K562 (cell line): ENCODE measurements around the gene CD46. TPM values are rescaled to one million over a fixed set of nuclear protein-coding genes. Genes with fewer than 3 reads are reported as not detected.
A peak's percentile ranks its signal among the peaks of the same experiment; 100 is the strongest.

ENCODE experiments used
- ADNP ChIP-seq: fragments of 200-800 bp; sonication (Bioruptor generic); IDR thresholded peaks from 2 replicates; pipeline ENCODE4 v1.6.1; 2016; ENCODE audit warnings: missing genetic modification characterization, missing compliant biosample characterization
- ARID2 ChIP-seq: fragments of 450-650 bp; IDR thresholded peaks from 2 replicates; pipeline ENCODE4 v1.6.1; 2017; ENCODE audit warnings: antibody characterized with exemption, mild to moderate bottlenecking
- ETV1 ChIP-seq: fragments of 450-650 bp; conservative IDR thresholded peaks from 2 replicates; pipeline ENCODE4 v1.6.1; 2016; ENCODE audit warnings: missing genetic modification characterization, control low read depth, low read depth, missing compliant biosample characterization
- HEY1 ChIP-seq: fragments of 250-450 bp; sonication (Bioruptor Pico); IDR thresholded peaks from 2 replicates; pipeline ENCODE4 v1.5.0; 2020; ENCODE audit warnings: mild to moderate bottlenecking, moderate library complexity, borderline replicate concordance
- KHSRP ChIP-seq: fragments of 450-650 bp; IDR thresholded peaks from 2 replicates; pipeline ENCODE4 v1.6.1; 2017
- PHB ChIP-seq: fragments of 250-450 bp; sonication (Bioruptor Pico); IDR thresholded peaks from 2 replicates; pipeline ENCODE4 v1.5.0; 2021
- RBM34 ChIP-seq: fragments of 200-400 bp; formaldehyde crosslinking; IDR thresholded peaks from 2 replicates; pipeline ENCODE4 v1.6.1; 2018; ENCODE audit warnings: low read length, borderline replicate concordance; ENCODE audit not compliant: insufficient read depth
- SRSF1 ChIP-seq: fragments of 200-400 bp; formaldehyde crosslinking; IDR thresholded peaks from 2 replicates; pipeline ENCODE4 v1.6.1; 2017; ENCODE audit warnings: mild to moderate bottlenecking, low read depth, low read length, moderate library complexity
- XRCC3 ChIP-seq: fragments of 450-650 bp; IDR thresholded peaks from 2 replicates; pipeline ENCODE4 v1.6.1; 2017; ENCODE audit warnings: mild to moderate bottlenecking, moderate library complexity
- ZFP36 ChIP-seq: fragments of 150-350 bp; IDR thresholded peaks from 2 replicates; pipeline ENCODE4 v1.6.1; 2018; ENCODE audit warnings: low read length, low read depth; ENCODE audit not compliant: partially characterized antibody
- ZNF140 ChIP-seq: fragments of 250-450 bp; sonication (Bioruptor Pico); IDR thresholded peaks from 2 replicates; pipeline ENCODE4 v1.8.0; 2021; ENCODE audit warnings: moderate library complexity, mild to moderate bottlenecking, inconsistent platforms
- ZNF699 ChIP-seq: fragments of 250-450 bp; sonication (Bioruptor Pico); IDR thresholded peaks from 2 replicates; pipeline ENCODE4 v1.8.0; 2021; ENCODE audit warnings: mild to moderate bottlenecking, moderate library complexity; ENCODE audit not compliant: insufficient replicate concordance
- ZNF79 ChIP-seq: fragments of 250-450 bp; sonication (Bioruptor Pico); IDR thresholded peaks from 2 replicates; pipeline ENCODE4 v1.4.0; 2020; ENCODE audit warnings: low read depth, mild to moderate bottlenecking, moderate library complexity
- polyA plus RNA-seq, 8 experiments: library from polyadenylated mRNA; depleted of rRNA in 4 of 8; stranded (reverse) in 5 of 8; unstranded in 3 of 8; fragments of >200 nt; fragmentation: Nextera tagmentation in 2 of 8; fragmentation: Illumina TruSeq in 1 of 8; extraction: Ambion mirVana in 2 of 8; extraction: Trizol in 1 of 8; gene quantifications; 2 replicates each; pipeline versions ENCODE4 v1.2.1 to v1.2.3, GENCODE V29; 2011 to 2014; ENCODE audit warnings: inconsistent platforms in 1 of 8, missing spikeins in 1 of 8
- total RNA-seq, 7 experiments: library from RNA; depleted of rRNA in 6 of 7; stranded (reverse); fragments of >200 nt in 6 of 7; fragmentation: Illumina TruSeq in 2 of 7; extraction: Trizol in 2 of 7; gene quantifications; 2 replicates each; pipeline versions ENCODE4 v1.2.1 to v1.2.3, GENCODE V29; 2011 to 2021; ENCODE audit warnings: low replicate concordance in 1 of 7
- TF ChIP-seq, protein P1 (sequence below): sonication (generic); formaldehyde crosslinking; IDR thresholded peaks from 2 replicates; pipeline ENCODE4 v1.8.1; 2023; ENCODE audit warnings: missing genetic modification reagents, mild to moderate bottlenecking, borderline replicate concordance
- TF ChIP-seq, protein P2 (sequence below): IDR thresholded peaks from 2 replicates; pipeline ENCODE4 v1.6.1; 2014; ENCODE audit warnings: antibody characterized with exemption
- TF ChIP-seq, protein P3 (sequence below): sonication (generic); formaldehyde crosslinking; IDR thresholded peaks from 2 replicates; pipeline ENCODE4 v1.8.0; 2022; ENCODE audit warnings: mild to moderate bottlenecking, missing genetic modification reagents, borderline replicate concordance
- TF ChIP-seq, protein P4 (sequence below): fragments of 450-650 bp; conservative IDR thresholded peaks from 2 replicates; pipeline ENCODE4 v1.6.1; 2016; ENCODE audit warnings: missing genetic modification characterization, low read depth, mild to moderate bottlenecking, control low read depth, missing compliant biosample characterization

Gene CD46
- total and polyA plus RNA-seq, 9 of the 15 experiments (the other 6 are each of a cell fraction or from before 2014, with no cell fraction given) = 87.9 to 374 (median 156) TPM

DNA sequence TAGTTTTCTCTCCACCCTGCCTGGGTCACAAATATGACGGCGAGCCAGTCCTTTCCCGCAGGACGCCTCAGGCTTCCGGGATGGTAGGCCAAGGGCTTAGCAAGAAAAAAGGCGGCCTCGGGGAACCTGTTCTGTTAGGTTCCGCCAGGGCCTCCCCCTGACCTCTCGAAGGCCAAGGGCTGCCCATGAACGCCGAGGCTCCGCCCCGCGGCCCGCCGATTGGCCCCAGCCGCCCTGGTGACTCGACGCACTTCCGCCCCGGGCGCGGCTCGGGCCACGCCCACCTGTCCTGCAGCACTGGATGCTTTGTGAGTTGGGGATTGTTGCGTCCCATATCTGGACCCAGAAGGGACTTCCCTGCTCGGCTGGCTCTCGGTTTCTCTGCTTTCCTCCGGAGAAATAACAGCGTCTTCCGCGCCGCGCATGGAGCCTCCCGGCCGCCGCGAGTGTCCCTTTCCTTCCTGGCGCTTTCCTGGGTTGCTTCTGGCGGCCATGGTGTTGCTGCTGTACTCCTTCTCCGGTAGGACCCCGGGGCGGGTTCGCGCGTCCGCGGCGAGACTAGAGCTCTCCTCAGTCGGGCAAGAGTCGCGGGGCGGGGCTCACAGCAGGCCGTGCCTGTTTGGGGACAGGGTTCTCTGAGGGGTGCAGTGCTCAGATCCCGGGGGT lies at the start of gene CD46 (continued):
- TF ChIP-seq, protein P1, sequence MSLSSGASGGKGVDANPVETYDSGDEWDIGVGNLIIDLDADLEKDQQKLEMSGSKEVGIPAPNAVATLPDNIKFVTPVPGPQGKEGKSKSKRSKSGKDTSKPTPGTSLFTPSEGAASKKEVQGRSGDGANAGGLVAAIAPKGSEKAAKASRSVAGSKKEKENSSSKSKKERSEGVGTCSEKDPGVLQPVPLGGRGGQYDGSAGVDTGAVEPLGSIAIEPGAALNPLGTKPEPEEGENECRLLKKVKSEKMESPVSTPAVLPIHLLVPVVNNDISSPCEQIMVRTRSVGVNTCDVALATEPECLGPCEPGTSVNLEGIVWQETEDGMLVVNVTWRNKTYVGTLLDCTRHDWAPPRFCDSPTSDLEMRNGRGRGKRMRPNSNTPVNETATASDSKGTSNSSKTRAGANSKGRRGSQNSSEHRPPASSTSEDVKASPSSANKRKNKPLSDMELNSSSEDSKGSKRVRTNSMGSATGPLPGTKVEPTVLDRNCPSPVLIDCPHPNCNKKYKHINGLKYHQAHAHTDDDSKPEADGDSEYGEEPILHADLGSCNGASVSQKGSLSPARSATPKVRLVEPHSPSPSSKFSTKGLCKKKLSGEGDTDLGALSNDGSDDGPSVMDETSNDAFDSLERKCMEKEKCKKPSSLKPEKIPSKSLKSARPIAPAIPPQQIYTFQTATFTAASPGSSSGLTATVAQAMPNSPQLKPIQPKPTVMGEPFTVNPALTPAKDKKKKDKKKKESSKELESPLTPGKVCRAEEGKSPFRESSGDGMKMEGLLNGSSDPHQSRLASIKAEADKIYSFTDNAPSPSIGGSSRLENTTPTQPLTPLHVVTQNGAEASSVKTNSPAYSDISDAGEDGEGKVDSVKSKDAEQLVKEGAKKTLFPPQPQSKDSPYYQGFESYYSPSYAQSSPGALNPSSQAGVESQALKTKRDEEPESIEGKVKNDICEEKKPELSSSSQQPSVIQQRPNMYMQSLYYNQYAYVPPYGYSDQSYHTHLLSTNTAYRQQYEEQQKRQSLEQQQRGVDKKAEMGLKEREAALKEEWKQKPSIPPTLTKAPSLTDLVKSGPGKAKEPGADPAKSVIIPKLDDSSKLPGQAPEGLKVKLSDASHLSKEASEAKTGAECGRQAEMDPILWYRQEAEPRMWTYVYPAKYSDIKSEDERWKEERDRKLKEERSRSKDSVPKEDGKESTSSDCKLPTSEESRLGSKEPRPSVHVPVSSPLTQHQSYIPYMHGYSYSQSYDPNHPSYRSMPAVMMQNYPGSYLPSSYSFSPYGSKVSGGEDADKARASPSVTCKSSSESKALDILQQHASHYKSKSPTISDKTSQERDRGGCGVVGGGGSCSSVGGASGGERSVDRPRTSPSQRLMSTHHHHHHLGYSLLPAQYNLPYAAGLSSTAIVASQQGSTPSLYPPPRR = no peak; the same call in 1 of the 2 replicates
- TF ChIP-seq ZNF79 (CRISPR knock-in tag) (no peak), KHSRP (no peak), ZFP36 (peak; percentile 25), ETV1 (tag) (peak; percentile 74), ZNF699 (CRISPR knock-in tag) (no peak), ADNP (tag) (no peak), PHB (CRISPR knock-in tag) (no peak), ZNF140 (CRISPR knock-in tag) (no peak), XRCC3 (no peak), SRSF1 (0 out of 2 replicates have a peak, but pooled peaks have one; percentile 24), HEY1 (no peak), ARID2 (no peak), RBM34 (no peak)
- TF ChIP-seq, protein P2, sequence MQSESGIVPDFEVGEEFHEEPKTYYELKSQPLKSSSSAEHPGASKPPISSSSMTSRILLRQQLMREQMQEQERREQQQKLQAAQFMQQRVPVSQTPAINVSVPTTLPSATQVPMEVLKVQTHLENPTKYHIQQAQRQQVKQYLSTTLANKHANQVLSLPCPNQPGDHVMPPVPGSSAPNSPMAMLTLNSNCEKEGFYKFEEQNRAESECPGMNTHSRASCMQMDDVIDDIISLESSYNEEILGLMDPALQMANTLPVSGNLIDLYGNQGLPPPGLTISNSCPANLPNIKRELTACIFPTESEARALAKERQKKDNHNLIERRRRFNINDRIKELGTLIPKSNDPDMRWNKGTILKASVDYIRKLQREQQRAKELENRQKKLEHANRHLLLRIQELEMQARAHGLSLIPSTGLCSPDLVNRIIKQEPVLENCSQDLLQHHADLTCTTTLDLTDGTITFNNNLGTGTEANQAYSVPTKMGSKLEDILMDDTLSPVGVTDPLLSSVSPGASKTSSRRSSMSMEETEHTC = no peak
- TF ChIP-seq, protein P3, sequence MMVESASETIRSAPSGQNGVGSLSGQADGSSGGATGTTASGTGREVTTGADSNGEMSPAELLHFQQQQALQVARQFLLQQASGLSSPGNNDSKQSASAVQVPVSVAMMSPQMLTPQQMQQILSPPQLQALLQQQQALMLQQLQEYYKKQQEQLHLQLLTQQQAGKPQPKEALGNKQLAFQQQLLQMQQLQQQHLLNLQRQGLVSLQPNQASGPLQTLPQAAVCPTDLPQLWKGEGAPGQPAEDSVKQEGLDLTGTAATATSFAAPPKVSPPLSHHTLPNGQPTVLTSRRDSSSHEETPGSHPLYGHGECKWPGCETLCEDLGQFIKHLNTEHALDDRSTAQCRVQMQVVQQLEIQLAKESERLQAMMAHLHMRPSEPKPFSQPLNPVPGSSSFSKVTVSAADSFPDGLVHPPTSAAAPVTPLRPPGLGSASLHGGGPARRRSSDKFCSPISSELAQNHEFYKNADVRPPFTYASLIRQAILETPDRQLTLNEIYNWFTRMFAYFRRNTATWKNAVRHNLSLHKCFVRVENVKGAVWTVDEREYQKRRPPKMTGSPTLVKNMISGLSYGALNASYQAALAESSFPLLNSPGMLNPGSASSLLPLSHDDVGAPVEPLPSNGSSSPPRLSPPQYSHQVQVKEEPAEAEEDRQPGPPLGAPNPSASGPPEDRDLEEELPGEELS (CRISPR knock-in tag) = no peak
- TF ChIP-seq, protein P4, sequence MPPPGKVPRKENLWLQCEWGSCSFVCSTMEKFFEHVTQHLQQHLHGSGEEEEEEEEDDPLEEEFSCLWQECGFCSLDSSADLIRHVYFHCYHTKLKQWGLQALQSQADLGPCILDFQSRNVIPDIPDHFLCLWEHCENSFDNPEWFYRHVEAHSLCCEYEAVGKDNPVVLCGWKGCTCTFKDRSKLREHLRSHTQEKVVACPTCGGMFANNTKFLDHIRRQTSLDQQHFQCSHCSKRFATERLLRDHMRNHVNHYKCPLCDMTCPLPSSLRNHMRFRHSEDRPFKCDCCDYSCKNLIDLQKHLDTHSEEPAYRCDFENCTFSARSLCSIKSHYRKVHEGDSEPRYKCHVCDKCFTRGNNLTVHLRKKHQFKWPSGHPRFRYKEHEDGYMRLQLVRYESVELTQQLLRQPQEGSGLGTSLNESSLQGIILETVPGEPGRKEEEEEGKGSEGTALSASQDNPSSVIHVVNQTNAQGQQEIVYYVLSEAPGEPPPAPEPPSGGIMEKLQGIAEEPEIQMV (tag) = peak; percentile 87
